Keratinocyte (primary cell): Measurements from ENCODE around the gene PHF3.

ENCODE experiments used
- CTCF ChIP-seq, 3 experiments: IDR thresholded peaks in 1 of 3; conservative IDR thresholded peaks in 1 of 3; optimal IDR thresholded peaks in 1 of 3; 2 replicates in 2 of 3; 3 replicates in 1 of 3; pipeline versions ENCODE3 to v1.5.1; 2011; ENCODE audit warnings: low read length in 3 of 3, mild to moderate bottlenecking in 3 of 3, moderate library complexity in 2 of 3, control low read depth in 1 of 3, inconsistent platforms in 1 of 3; ENCODE audit not compliant: insufficient read depth in 2 of 3; ENCODE audit errors: extremely low read depth in 1 of 3
- EZH2 ChIP-seq: IDR thresholded peaks from one replicate; pipeline ENCODE4 v1.6.1; 2012; ENCODE audit warnings: inconsistent platforms, mild to moderate bottlenecking, low read length, moderate library complexity

GRCh38 chr6:63750400-63750799, 114.8 kb downstream of the PHF3 start:
- TF ChIP-seq CTCF (optimal IDR thresholded peaks at IDR 0.05 in 1 of 3, IDR thresholded peaks at IDR 0.05 in 1 of 3, conservative IDR thresholded peaks at IDR 0.05 in 1 of 3; ENCODE audit: extremely low read depth in 1 of 3, insufficient read depth in 2 of 3, low read length in 3 of 3) (no peak), EZH2 (no peak)
